ENCODE measurements around the gene SUSD6.

GRCh38 chr14:69749956-69750355 is 138.6 kb downstream of the SUSD6 start:
- TF ChIP-seq CTCF (IDR thresholded peaks at IDR 0.05), result no peak
- TF ChIP-seq POLR2A (IDR thresholded peaks at IDR 0.05), result no peak
